Activated T-helper 2 cell treated with anti-CD3 and anti-CD28 coated beads, Interferon-gamma antibody, Interleukin-2, Interleukin-4, amounts not matched to agents 10 μg/mL and 5 μg/mL and 100 μg/mL, durations not matched to agents 14 hours and 24 hours and 36 hours (primary cell): ENCODE results near the gene RSAD1. TPM values are rescaled to one million over a fixed set of nuclear protein-coding genes. Genes with fewer than 3 reads are reported as not detected.

Experiments used
- DNase-seq: peaks from one replicate; pipeline ENCODE4 v3.0.0; 2021; ENCODE audit warnings: low spot score
- H3K27ac Mint-ChIP-seq: one replicate; pipeline ENCODE4 v1.8.0; 2021; ENCODE audit warnings: mixed read lengths
- H3K27me3 Mint-ChIP-seq: one replicate; pipeline ENCODE4 v1.8.0; 2021; ENCODE audit warnings: low read depth, mixed read lengths
- H3K36me3 Mint-ChIP-seq: one replicate; pipeline ENCODE4 v1.8.0; 2021; ENCODE audit warnings: low read depth, mixed read lengths
- H3K4me1 Mint-ChIP-seq: one replicate; pipeline ENCODE4 v1.8.0; 2021; ENCODE audit warnings: low read depth, mixed read lengths
- H3K4me3 Mint-ChIP-seq: one replicate; pipeline ENCODE4 v1.8.0; 2021; ENCODE audit warnings: low read depth, mild to moderate bottlenecking, moderate library complexity, mixed read lengths
- H3K9me3 Mint-ChIP-seq: one replicate; pipeline ENCODE4 v1.8.0; 2021; ENCODE audit warnings: mixed read lengths
- intact Hi-C: fragments of 100-400 bp; cut with micrococcal nuclease; formaldehyde crosslinking; loops from one replicate; pipeline ENCODE4 v1.15.1; 2023
- total RNA-seq: library from RNA; stranded (reverse); gene quantifications from 2 replicates; pipeline ENCODE4 v1.2.3, GENCODE V29; 2022

The RSAD1 gene
- total RNA-seq, 1 donor from 2014 or later = 56.8 TPM

GRCh38 chr17:50524838-50525237, 46.2 kb downstream of the RSAD1 start:
- no peaks in the 10 kb centered on the region for H3K9me3 Mint-ChIP-seq
- no peak overlapping the region for H3K4me3 Mint-ChIP-seq
- no peaks in the 10 kb centered on the region for H3K4me1 Mint-ChIP-seq
- H3K27ac Mint-ChIP-seq = no peak overlapping the region
- intact Hi-C loops = no loop called here
- H3K36me3 Mint-ChIP-seq = no peaks in the 10 kb centered on the region
- H3K27me3 Mint-ChIP-seq = peaks cover 2% of the 10 kb centered on the region
- DNase-seq = no peak

GRCh38 chr17:50527155-50527762, 48.6 kb downstream of the RSAD1 start:
- Mint-ChIP-seq H3K27me3 (peaks cover 17% of the 10 kb centered on the region), H3K4me3 (no peak overlapping the region), H3K27ac (no peak overlapping the region), H3K36me3 (no peaks in the 10 kb centered on the region), H3K4me1 (peaks cover 1% of the 10 kb centered on the region), H3K9me3 (no peaks in the 10 kb centered on the region)
- intact Hi-C loops = no loop called here
- DNase-seq = no peak

- no peak overlapping the region for H3K4me3 Mint-ChIP-seq
- H3K4me1 Mint-ChIP-seq = peaks cover 1% of the 10 kb centered on the region
- no peaks in the 10 kb centered on the region for H3K36me3 Mint-ChIP-seq
- H3K27me3 Mint-ChIP-seq = peaks cover 22% of the 10 kb centered on the region
- no peak for DNase-seq
- H3K27ac Mint-ChIP-seq = no peak overlapping the region
- no peaks in the 10 kb centered on the region for H3K9me3 Mint-ChIP-seq
- intact Hi-C loops = no loop called here
These were observed 49.4 kb downstream of the RSAD1 start for GRCh38 chr17:50527949-50528474.

DNA sequence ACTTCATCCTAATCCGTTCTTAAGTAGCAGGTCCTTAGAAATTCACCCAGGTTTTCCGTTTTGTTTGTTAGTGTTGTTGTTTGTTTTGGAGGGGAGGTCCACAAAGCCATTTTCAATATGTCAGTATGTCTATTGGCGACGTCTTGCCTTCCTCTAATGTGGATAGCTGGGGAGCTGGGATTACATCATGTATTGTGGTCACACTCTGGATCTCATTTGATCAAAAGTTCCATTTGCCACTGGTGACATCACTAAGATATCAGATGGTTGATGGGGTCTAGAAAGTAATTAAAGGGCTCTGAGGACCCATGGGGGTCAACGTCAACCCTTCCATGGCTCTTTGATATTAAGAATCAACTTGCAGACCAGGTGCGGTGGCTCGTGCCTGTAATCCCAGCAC, 51.2 kb downstream of the RSAD1 start:
- no peaks in the 10 kb centered on the region for H3K36me3 Mint-ChIP-seq
- no peak for DNase-seq
- intact Hi-C loops = no loop called here
- H3K4me1 Mint-ChIP-seq = peaks cover 12% of the 10 kb centered on the region
- no peaks in the 10 kb centered on the region for H3K9me3 Mint-ChIP-seq
- H3K27ac Mint-ChIP-seq = no peak overlapping the region
- H3K4me3 Mint-ChIP-seq = no peak overlapping the region
- H3K27me3 Mint-ChIP-seq = peaks cover 38% of the 10 kb centered on the region

- no peaks in the 10 kb centered on the region for H3K36me3 Mint-ChIP-seq
- no peak overlapping the region for H3K4me3 Mint-ChIP-seq
- H3K27ac Mint-ChIP-seq = no peak overlapping the region
- intact Hi-C loops = no loop called here
- peaks cover 12% of the 10 kb centered on the region for H3K4me1 Mint-ChIP-seq
- H3K27me3 Mint-ChIP-seq = peaks cover 46% of the 10 kb centered on the region
- no peaks in the 10 kb centered on the region for H3K9me3 Mint-ChIP-seq
- DNase-seq = no peak
These were observed 52.9 kb downstream of the RSAD1 start for GRCh38 chr17:50531428-50532025.

DNA sequence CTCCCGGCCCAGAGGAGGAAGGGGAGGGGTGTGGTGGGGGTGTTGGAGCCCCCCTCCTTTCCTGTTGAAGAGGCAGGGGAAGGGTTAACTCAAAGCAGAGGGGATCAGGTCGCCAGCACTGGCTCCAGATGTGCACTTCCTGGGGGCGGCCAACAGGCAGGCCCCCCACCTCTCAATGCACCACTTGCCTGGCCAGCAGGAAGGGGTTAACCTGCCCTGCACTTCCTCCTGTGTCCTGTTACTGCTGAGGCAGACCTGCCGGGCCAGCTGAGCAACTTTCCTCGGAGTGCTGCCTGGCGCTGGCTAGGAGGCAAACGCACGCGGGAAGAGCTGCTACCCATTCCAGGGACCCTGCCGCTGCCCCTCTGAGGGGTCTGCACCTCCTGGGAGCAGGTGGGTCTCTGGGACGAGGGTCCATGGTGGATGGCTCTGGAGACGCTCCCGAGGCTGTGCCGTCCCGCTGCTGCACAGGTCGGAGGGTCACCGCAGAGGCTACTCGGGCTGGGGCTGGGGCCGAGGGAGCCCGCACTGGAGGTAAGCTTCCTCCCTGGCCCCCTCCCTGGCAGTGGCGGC, 53.9 kb downstream of the RSAD1 start, which contains the start of gene EPN3:
Gene EPN3, plus strand, starts transcription at position 284 of the 573 bp plus-strand sequence. CDS start 3,822 bp downstream, outside the sequence.
- intact Hi-C loops = no loop called here
- no peak within 1 kb of the TSS for H3K4me3 Mint-ChIP-seq
- H3K36me3 Mint-ChIP-seq = no peaks in the 10 kb centered on the region
- no peak for DNase-seq
- H3K9me3 Mint-ChIP-seq = no peaks in the 10 kb centered on the region
- H3K27me3 Mint-ChIP-seq = peaks cover 46% of the 10 kb centered on the region
- peaks cover 12% of the 10 kb centered on the region for H3K4me1 Mint-ChIP-seq
- no peak within 1 kb of the TSS for H3K27ac Mint-ChIP-seq

DNA sequence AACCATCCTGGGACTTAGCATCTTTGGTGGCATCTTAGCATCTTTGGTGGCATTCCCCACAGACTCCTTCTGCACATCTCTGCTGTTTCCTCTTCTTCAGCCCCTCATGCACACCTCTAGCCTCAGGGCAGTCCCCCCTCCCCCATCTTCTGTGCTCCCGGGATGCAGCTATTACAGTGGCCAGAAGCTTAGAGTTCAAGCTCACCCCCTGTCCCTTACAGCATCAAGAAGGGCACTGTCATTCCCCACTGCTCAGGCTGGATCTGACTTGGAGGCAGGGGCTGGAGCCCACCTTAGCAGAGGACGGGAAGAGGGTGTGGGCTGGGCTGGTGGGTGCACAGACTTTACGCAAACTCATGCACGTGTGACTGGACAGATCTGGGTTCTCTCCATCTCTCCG, 54.5 kb downstream of the RSAD1 start:
- peaks cover 46% of the 10 kb centered on the region for H3K27me3 Mint-ChIP-seq
- H3K36me3 Mint-ChIP-seq = no peaks in the 10 kb centered on the region
- no peak overlapping the region for H3K27ac Mint-ChIP-seq
- intact Hi-C loops = no loop called here
- no peak overlapping the region for H3K4me3 Mint-ChIP-seq
- H3K4me1 Mint-ChIP-seq = peaks cover 12% of the 10 kb centered on the region
- no peak for DNase-seq
- no peaks in the 10 kb centered on the region for H3K9me3 Mint-ChIP-seq

DNA sequence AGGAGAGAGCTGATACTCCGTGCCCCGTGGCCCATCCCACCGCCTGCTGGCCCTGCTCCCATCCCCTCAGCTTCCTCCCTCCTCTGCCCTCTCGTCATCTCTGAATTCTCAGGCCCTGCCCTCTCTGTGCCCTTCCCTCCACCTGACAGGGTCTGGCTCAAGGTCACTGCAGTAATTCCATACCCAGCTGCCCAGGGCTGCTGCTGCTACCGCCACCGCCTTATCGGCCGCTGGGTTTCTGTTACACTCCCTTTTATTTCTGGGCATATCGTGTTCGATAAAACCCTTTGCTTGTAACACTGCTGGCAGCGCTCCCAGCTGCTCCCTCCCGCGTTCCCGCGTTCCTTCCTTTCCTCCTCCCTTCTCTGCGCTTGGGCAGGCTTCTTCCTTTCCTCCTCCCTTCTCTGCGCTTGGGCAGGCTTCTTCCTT, 55.1 kb downstream of the RSAD1 start:
- no peaks in the 10 kb centered on the region for H3K36me3 Mint-ChIP-seq
- intact Hi-C loops = no loop called here
- no peaks in the 10 kb centered on the region for H3K9me3 Mint-ChIP-seq
- no peak for DNase-seq
- H3K27me3 Mint-ChIP-seq = peaks cover 46% of the 10 kb centered on the region
- peaks cover 12% of the 10 kb centered on the region for H3K4me1 Mint-ChIP-seq
- no peak overlapping the region for H3K4me3 Mint-ChIP-seq
- no peak overlapping the region for H3K27ac Mint-ChIP-seq

GRCh38 chr17:50534222-50534978, 55.7 kb downstream of the RSAD1 start:
- Mint-ChIP-seq H3K27me3 (peaks cover 43% of the 10 kb centered on the region), H3K4me3 (no peak overlapping the region), H3K36me3 (no peaks in the 10 kb centered on the region), H3K27ac (no peak overlapping the region), H3K4me1 (peaks cover 12% of the 10 kb centered on the region), H3K9me3 (no peaks in the 10 kb centered on the region)
- intact Hi-C loops = no loop called here
- DNase-seq = no peak

GRCh38 chr17:50534979-50535326, 56.3 kb downstream of the RSAD1 start:
- H3K9me3 Mint-ChIP-seq = no peaks in the 10 kb centered on the region
- H3K27ac Mint-ChIP-seq = no peak overlapping the region
- H3K36me3 Mint-ChIP-seq = no peaks in the 10 kb centered on the region
- intact Hi-C loops = no loop called here
- no peak for DNase-seq
- peaks cover 12% of the 10 kb centered on the region for H3K4me1 Mint-ChIP-seq
- no peak overlapping the region for H3K4me3 Mint-ChIP-seq
- peaks cover 43% of the 10 kb centered on the region for H3K27me3 Mint-ChIP-seq

DNA sequence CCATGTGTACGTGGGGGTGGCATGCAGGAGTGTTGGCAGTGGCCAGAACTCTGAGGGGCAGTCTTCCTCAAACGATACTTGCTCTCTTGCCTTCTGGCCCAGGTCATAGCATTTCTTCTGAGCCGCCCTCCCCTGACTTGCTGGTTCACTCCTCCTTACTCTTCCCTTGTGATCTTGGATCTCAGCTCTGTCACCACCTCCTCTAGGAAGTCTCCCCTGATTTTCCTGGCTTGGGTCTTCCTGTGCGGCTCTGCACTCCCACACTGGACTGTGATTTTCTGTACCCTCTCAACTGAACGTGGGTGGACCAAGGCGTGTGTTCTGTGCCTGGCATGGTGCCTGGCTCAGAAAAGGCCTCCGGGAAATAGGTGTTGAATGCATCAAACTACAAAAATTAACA, 56.7 kb downstream of the RSAD1 start:
- no peak for DNase-seq
- H3K36me3 Mint-ChIP-seq = no peaks in the 10 kb centered on the region
- no peak overlapping the region for H3K4me3 Mint-ChIP-seq
- peaks cover 43% of the 10 kb centered on the region for H3K27me3 Mint-ChIP-seq
- intact Hi-C loops = no loop called here
- H3K4me1 Mint-ChIP-seq = peaks cover 12% of the 10 kb centered on the region
- no peaks in the 10 kb centered on the region for H3K9me3 Mint-ChIP-seq
- H3K27ac Mint-ChIP-seq = no peak overlapping the region
